ENCODE measurements around the gene TSSK6. TPM values are rescaled to one million over a fixed set of nuclear protein-coding genes. Genes with fewer than 3 reads are reported as not detected.

The TSSK6 gene
- total and polyA plus RNA-seq, 2 donors: 1.2 to 3.0 TPM

DNA sequence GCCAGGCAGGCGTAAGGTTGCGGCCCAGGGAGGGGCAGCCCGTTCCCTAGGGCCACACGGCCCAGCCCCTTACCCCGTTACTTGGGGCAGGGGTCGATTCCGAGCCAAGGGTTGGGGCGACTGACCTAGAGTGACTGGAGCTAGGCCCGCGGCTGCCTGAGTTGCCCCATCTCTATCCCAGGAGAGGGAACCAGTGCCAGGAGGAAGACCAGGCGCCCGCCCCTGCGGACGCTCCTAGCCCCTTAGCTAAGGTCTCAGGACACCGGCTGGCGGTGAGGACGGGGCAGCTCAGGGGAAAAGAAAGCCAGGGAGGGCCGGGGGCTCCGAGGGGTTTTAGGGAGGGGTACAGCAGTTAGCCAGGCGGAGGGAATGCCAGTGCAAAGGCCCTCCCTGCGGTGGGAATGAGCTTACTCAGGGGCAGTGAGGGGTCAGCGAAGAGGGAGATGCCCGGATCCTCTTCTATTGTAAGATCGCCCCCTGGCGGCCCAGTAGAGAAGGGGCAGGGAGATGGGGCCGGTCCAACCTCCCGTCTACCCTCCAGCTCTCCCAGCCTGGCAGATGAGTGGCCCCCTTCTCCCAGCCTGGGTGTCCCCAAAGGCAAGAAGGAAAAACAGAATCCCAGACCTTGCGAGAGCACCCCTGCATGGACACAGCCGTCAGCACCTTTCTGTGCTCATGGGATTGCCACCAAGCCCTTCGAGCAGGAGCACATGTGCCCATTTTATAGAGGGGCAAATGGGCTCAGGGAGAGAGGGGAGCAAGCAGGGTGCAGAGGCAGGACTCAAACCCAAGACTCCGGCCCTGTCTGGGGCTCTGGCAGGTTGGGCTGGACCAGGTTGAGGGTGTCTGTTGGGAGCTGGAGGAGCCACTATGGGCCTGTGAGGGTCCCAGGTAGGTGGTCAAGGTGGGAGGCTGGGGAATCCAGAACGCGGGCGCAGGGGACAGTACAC lies 39.0 kb upstream of the TSSK6 start:
- WGBS: 77% methylated on average over 34 of the region's 34 CpGs
- peaks cover 0 to 4% of the 10 kb centered on the region in 2 donors for H3K36me3 ChIP-seq (ENCODE audit: control insufficient read depth in 2 of 2, insufficient read depth in 2 of 2, low read length in 1 of 2)
- H3K9me3 ChIP-seq (ENCODE audit: control insufficient read depth in 2 of 2, insufficient read depth in 1 of 2, low read length in 1 of 2): peaks cover 0 to 4% of the 10 kb centered on the region in 2 donors
- peaks cover 0 to 4% of the 10 kb centered on the region in 2 donors for H3K27me3 ChIP-seq (ENCODE audit: control insufficient read depth in 2 of 2, insufficient read depth in 1 of 2, low read length in 1 of 2)
- no peak overlapping the region for H3K27ac ChIP-seq (ENCODE audit: low read depth in 1 of 2, low read length in 1 of 2)
- peak in 1 of 9 donors; percentile 38 for DNase-seq (ENCODE audit: low read depth in 6 of 9, low spot score in 9 of 9)
- no peak overlapping the region for H3K4me3 ChIP-seq (ENCODE audit: low read length in 2 of 2)
- H3K4me1 ChIP-seq (ENCODE audit: control insufficient read depth in 2 of 2, insufficient read depth in 2 of 2, low read length in 2 of 2): no peaks in the 10 kb centered on the region

DNA sequence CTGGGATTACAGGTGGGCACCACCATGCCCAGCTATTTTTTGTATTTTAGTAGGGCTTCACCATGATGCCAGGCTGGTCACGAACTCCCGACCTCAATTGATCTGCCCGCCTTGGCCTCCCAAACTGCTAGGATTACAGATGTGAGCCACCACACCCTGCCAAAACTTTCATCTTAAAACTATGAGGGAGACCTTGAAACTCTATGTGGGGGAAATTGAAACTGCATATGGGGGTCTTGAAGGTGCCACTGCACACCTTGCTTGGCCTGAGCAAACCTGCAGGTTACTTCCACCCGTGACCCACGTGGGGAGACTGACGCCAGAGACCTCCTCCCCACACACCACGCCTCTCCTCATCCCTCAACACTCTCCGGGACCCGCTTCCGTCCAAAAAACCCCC lies 38.3 kb upstream of the TSSK6 start:
- peaks cover 0 to under 1% of the 10 kb centered on the region in 2 donors for H3K36me3 ChIP-seq (ENCODE audit: control insufficient read depth in 2 of 2, insufficient read depth in 2 of 2, low read length in 1 of 2)

DNA sequence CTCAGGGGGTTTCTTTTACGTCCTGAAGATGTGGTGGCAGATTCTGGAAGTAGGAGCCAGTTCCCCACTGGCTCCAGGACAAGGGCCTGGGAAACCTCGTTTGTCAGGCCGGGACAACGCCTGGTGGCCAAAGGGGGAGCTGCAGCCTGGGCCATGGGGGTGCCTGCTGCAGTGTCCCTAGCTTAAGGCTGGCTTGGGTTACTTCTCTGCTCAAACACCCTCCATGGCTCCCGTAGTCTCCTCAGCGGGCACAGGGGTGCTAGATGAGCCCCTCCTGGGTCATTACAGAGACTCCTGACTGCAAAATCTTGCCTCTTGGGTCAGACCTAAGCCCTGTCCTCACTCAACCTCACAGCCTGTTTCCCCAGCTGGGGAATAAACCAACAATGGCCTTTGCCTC lies 37.5 kb upstream of the TSSK6 start:
- DNase-seq (ENCODE audit: low read depth in 6 of 9, low spot score in 9 of 9): no peak
- Histone ChIP-seq H3K27ac (ENCODE audit: low read depth in 1 of 2, low read length in 1 of 2) (no peak overlapping the region), H3K36me3 (ENCODE audit: control insufficient read depth in 2 of 2, insufficient read depth in 2 of 2, low read length in 1 of 2) (no peaks in the 10 kb centered on the region), H3K9me3 (ENCODE audit: control insufficient read depth in 2 of 2, insufficient read depth in 1 of 2, low read length in 1 of 2) (peaks cover 0 to 4% of the 10 kb centered on the region in 2 donors), H3K27me3 (ENCODE audit: control insufficient read depth in 2 of 2, insufficient read depth in 1 of 2, low read length in 1 of 2) (peaks cover 0 to 8% of the 10 kb centered on the region in 2 donors), H3K4me1 (ENCODE audit: control insufficient read depth in 2 of 2, insufficient read depth in 2 of 2, low read length in 2 of 2) (no peaks in the 10 kb centered on the region), H3K4me3 (ENCODE audit: low read length in 2 of 2) (no peak overlapping the region)
- WGBS: 73% methylated on average over 6 of the region's 6 CpGs

More for the DNA sequence above, 38.3 kb upstream of the TSSK6 start:
- 92% methylated on average over 10 of the region's 10 CpGs for WGBS
- no peak overlapping the region for H3K27ac ChIP-seq (ENCODE audit: low read depth in 1 of 2, low read length in 1 of 2)
- no peak overlapping the region for H3K4me3 ChIP-seq (ENCODE audit: low read length in 2 of 2)
- H3K9me3 ChIP-seq (ENCODE audit: control insufficient read depth in 2 of 2, insufficient read depth in 1 of 2, low read length in 1 of 2): peaks cover 0 to 4% of the 10 kb centered on the region in 2 donors
- no peaks in the 10 kb centered on the region for H3K4me1 ChIP-seq (ENCODE audit: control insufficient read depth in 2 of 2, insufficient read depth in 2 of 2, low read length in 2 of 2)
- H3K27me3 ChIP-seq (ENCODE audit: control insufficient read depth in 2 of 2, insufficient read depth in 1 of 2, low read length in 1 of 2): peaks cover 0 to 4% of the 10 kb centered on the region in 2 donors
- DNase-seq (ENCODE audit: low read depth in 6 of 9, low spot score in 9 of 9): no peak

DNA sequence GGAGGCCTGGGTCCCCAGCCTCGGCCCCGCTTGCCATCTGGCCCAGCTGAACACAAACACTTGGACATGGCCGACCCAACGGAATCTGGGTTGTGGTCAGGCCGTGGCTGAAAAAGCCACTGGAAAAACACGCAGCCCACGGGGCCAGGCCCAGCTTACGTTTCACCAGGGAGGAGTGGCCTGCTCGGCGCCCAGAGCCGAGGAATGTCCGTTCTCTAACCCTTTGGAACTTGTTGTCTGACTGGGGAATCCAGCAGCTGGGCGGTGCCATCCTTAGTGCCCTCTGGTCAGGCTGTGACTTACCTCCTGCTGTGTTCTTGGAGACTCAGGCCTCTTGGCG lies 36.5 kb upstream of the TSSK6 start:
- Histone ChIP-seq H3K4me1 (ENCODE audit: control insufficient read depth in 2 of 2, insufficient read depth in 2 of 2, low read length in 2 of 2) (no peaks in the 10 kb centered on the region), H3K27me3 (ENCODE audit: control insufficient read depth in 2 of 2, insufficient read depth in 1 of 2, low read length in 1 of 2) (peaks cover 0 to 13% of the 10 kb centered on the region in 2 donors), H3K9me3 (ENCODE audit: control insufficient read depth in 2 of 2, insufficient read depth in 1 of 2, low read length in 1 of 2) (peaks cover 0 to 4% of the 10 kb centered on the region in 2 donors), H3K27ac (ENCODE audit: low read depth in 1 of 2, low read length in 1 of 2) (no peak overlapping the region), H3K4me3 (ENCODE audit: low read length in 2 of 2) (no peak overlapping the region), H3K36me3 (ENCODE audit: control insufficient read depth in 2 of 2, insufficient read depth in 2 of 2, low read length in 1 of 2) (no peaks in the 10 kb centered on the region)
- DNase-seq (ENCODE audit: low read depth in 6 of 9, low spot score in 9 of 9): no peak
- WGBS: 89% methylated on average over 14 of the region's 14 CpGs

DNA sequence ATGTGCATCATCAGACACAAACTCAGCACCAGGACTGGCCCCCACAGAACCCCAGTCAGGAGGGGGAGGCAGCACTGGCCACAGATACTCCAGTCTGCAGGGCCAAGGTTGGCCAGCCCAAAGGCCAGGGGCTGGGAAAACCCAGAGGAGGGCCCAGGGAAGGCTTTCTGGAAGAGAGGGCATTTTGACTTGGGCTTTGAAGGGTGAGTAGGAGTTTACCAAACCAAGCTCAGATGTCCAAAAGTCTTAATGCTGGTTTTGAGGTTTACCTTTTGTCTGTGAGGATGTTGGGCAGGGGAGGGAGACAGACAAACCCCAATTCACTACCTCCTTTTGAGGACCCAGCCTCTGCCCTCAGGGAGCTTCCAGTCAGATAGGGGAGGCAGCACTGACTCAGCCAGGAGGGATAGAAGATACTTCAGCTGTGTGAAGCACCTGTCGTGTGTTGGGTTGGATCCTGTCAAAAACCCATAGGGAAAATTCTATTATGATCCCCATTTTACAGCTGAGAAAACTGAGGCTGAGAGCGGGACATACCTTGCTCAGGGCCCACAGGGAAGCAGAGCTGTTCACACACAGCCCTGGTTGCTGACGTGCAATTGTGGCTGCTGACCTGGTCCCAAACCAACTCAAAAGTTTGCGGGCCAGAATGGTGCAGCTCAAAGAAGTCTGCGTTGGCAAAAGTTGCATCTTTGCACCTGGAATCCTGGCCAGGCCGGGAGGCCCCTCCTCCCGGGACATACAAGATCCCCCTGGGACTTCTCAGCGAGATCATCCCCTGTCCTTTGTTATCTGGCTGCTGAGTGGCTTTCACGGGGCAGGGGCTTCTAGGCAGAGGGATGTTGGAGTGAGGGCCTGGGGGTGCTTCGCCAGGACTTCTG lies 35.9 kb upstream of the TSSK6 start:
- Histone ChIP-seq H3K27me3 (ENCODE audit: control insufficient read depth in 2 of 2, insufficient read depth in 1 of 2, low read length in 1 of 2) (peaks cover 0 to 13% of the 10 kb centered on the region in 2 donors), H3K36me3 (ENCODE audit: control insufficient read depth in 2 of 2, insufficient read depth in 2 of 2, low read length in 1 of 2) (no peaks in the 10 kb centered on the region), H3K4me3 (ENCODE audit: low read length in 2 of 2) (no peak overlapping the region), H3K4me1 (ENCODE audit: control insufficient read depth in 2 of 2, insufficient read depth in 2 of 2, low read length in 2 of 2) (no peaks in the 10 kb centered on the region), H3K9me3 (ENCODE audit: control insufficient read depth in 2 of 2, insufficient read depth in 1 of 2, low read length in 1 of 2) (peaks cover 0 to 4% of the 10 kb centered on the region in 2 donors), H3K27ac (ENCODE audit: low read depth in 1 of 2, low read length in 1 of 2) (no peak overlapping the region)
- WGBS: 90% methylated on average over 10 of the region's 10 CpGs
- no peak for DNase-seq (ENCODE audit: low read depth in 6 of 9, low spot score in 9 of 9)

DNA sequence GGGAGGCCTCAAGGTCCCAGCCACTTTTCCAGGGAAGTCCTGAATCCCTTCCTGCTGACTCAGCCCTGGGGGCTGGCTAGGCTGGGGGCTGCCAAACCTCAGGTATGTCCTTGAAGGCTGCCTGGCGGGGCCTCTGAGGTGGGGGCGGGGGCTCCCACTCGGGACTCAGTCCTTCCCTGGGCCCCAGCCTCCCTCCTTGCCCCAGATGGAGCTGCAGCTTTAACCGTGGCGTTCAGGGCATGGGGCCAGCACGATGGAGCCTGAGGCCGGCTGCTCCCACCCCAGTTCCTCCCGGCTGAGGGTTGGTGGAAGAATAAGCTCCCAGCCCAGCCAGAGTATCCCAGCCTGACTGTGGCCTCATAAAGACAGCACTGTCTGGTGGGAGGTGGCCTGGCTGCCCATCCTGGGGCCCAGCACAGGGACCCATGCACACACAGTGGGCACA lies 35.2 kb upstream of the TSSK6 start:
- no peak for DNase-seq (ENCODE audit: low read depth in 6 of 9, low spot score in 9 of 9)
- 75% methylated on average over 8 of the region's 8 CpGs for WGBS
- peaks cover 0 to 7% of the 10 kb centered on the region in 2 donors for H3K9me3 ChIP-seq (ENCODE audit: control insufficient read depth in 2 of 2, insufficient read depth in 1 of 2, low read length in 1 of 2)

GRCh38 chr19:19549804-19550464 lies 34.6 kb upstream of the TSSK6 start:
- Histone ChIP-seq H3K27ac (ENCODE audit: low read depth in 1 of 2, low read length in 1 of 2) (no peak overlapping the region), H3K4me1 (ENCODE audit: control insufficient read depth in 2 of 2, insufficient read depth in 2 of 2, low read length in 2 of 2) (no peaks in the 10 kb centered on the region), H3K36me3 (ENCODE audit: control insufficient read depth in 2 of 2, insufficient read depth in 2 of 2, low read length in 1 of 2) (no peaks in the 10 kb centered on the region), H3K4me3 (ENCODE audit: low read length in 2 of 2) (no peak overlapping the region), H3K9me3 (ENCODE audit: control insufficient read depth in 2 of 2, insufficient read depth in 1 of 2, low read length in 1 of 2) (peaks cover under 1 to 13% of the 10 kb centered on the region in 2 donors), H3K27me3 (ENCODE audit: control insufficient read depth in 2 of 2, insufficient read depth in 1 of 2, low read length in 1 of 2) (peaks cover 0 to 13% of the 10 kb centered on the region in 2 donors)
- DNase-seq (ENCODE audit: low read depth in 6 of 9, low spot score in 9 of 9): no peak
- WGBS: 86% methylated on average over 23 of the region's 23 CpGs

More for the DNA sequence above, 35.2 kb upstream of the TSSK6 start:
- H3K27me3 ChIP-seq (ENCODE audit: control insufficient read depth in 2 of 2, insufficient read depth in 1 of 2, low read length in 1 of 2): peaks cover 0 to 13% of the 10 kb centered on the region in 2 donors
- no peak overlapping the region for H3K27ac ChIP-seq (ENCODE audit: low read depth in 1 of 2, low read length in 1 of 2)
- no peaks in the 10 kb centered on the region for H3K4me1 ChIP-seq (ENCODE audit: control insufficient read depth in 2 of 2, insufficient read depth in 2 of 2, low read length in 2 of 2)
- H3K4me3 ChIP-seq (ENCODE audit: low read length in 2 of 2): no peak overlapping the region
- no peaks in the 10 kb centered on the region for H3K36me3 ChIP-seq (ENCODE audit: control insufficient read depth in 2 of 2, insufficient read depth in 2 of 2, low read length in 1 of 2)

- H3K27ac ChIP-seq (ENCODE audit: low read depth in 1 of 2, low read length in 1 of 2): no peak overlapping the region
- no peaks in the 10 kb centered on the region for H3K4me1 ChIP-seq (ENCODE audit: control insufficient read depth in 2 of 2, insufficient read depth in 2 of 2, low read length in 2 of 2)
- H3K4me3 ChIP-seq (ENCODE audit: low read length in 2 of 2): no peak overlapping the region
- H3K9me3 ChIP-seq (ENCODE audit: control insufficient read depth in 2 of 2, insufficient read depth in 1 of 2, low read length in 1 of 2): peaks cover 1 to 20% of the 10 kb centered on the region in 2 donors
- peaks cover 0 to 13% of the 10 kb centered on the region in 2 donors for H3K27me3 ChIP-seq (ENCODE audit: control insufficient read depth in 2 of 2, insufficient read depth in 1 of 2, low read length in 1 of 2)
- no peak for DNase-seq (ENCODE audit: low read depth in 6 of 9, low spot score in 9 of 9)
- H3K36me3 ChIP-seq (ENCODE audit: control insufficient read depth in 2 of 2, insufficient read depth in 2 of 2, low read length in 1 of 2): no peaks in the 10 kb centered on the region
- whole genome bisulfite sequencing: 66% methylated on average over 13 of the region's 13 CpGs
Observed at GRCh38 chr19:19548915-19549759, 33.8 kb upstream of the TSSK6 start.

Measured in thymus (tissue), 11 donors.